ENCODE measurements around the gene DYNLT2B. TPM values are rescaled to one million over a fixed set of nuclear protein-coding genes. Genes with fewer than 3 reads are reported as not detected.

The DYNLT2B gene
- total RNA-seq, 1 donor from 2014 or later: 2.9 TPM

- no peak for TF ChIP-seq CTCF (IDR thresholded peaks at IDR 0.05)
- TF ChIP-seq POLR2A (IDR thresholded peaks at IDR 0.05): no peak
- no peak for TF ChIP-seq POLR2AphosphoS5 (IDR thresholded peaks at IDR 0.05; ENCODE audit: insufficient read depth in 1 of 2, low read depth in 1 of 2)
- Histone ChIP-seq H3K4me1 (no peaks in the 10 kb centered on the region), H3K36me3 (no peaks in the 10 kb centered on the region), H3K9me3 (no peaks in the 10 kb centered on the region), H3K27ac (no peak overlapping the region), H3K27me3 (no peaks in the 10 kb centered on the region), H3K4me3 (no peak overlapping the region)
- intact Hi-C loops (cut with DNase I): no loop called here
- DNase-seq (ENCODE audit: extremely low spot score in 2 of 2): no peak
Observed at GRCh38 chr3:196336319-196337145, 18.5 kb upstream of the DYNLT2B start.

GRCh38 chr3:196335503-196335948 lies 17.5 kb upstream of the DYNLT2B start:
- H3K27me3 ChIP-seq: no peaks in the 10 kb centered on the region
- H3K4me3 ChIP-seq: no peak overlapping the region
- TF ChIP-seq CTCF (IDR thresholded peaks at IDR 0.05): no peak
- no peak for TF ChIP-seq POLR2A (IDR thresholded peaks at IDR 0.05)
- no peak for TF ChIP-seq POLR2AphosphoS5 (IDR thresholded peaks at IDR 0.05; ENCODE audit: insufficient read depth in 1 of 2, low read depth in 1 of 2)
- DNase-seq (ENCODE audit: extremely low spot score in 2 of 2): no peak
- H3K4me1 ChIP-seq: no peaks in the 10 kb centered on the region
- no peak overlapping the region for H3K27ac ChIP-seq
- H3K9me3 ChIP-seq: no peaks in the 10 kb centered on the region
- intact Hi-C loops (cut with DNase I): no loop called here
- H3K36me3 ChIP-seq: no peaks in the 10 kb centered on the region

DNA sequence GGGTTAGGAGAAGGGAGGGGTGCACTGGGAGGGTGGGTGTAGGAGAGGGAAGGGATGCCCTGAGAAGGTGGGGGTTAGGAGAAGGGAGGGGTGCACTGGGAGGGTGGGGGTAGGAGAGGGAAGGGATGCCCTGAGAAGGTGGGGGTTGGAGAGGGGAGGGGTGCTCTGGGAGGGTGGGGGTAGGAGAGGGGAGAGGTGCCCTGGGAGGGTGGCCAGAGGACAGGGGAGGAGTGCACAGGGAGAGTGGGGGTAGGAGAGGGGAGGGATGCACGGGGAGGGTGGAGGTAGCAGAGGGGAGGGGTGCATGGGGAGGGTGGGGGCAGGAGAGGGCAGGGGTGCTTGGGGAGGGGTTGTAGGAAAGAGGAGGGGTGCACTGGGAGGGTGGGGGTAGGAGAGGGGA lies 16.9 kb upstream of the DYNLT2B start:
- Histone ChIP-seq H3K4me3 (no peak overlapping the region), H3K9me3 (no peaks in the 10 kb centered on the region), H3K4me1 (no peaks in the 10 kb centered on the region), H3K27me3 (no peaks in the 10 kb centered on the region), H3K27ac (no peak overlapping the region), H3K36me3 (no peaks in the 10 kb centered on the region)
- intact Hi-C loops (cut with DNase I): no loop called here
- TF ChIP-seq POLR2AphosphoS5 (IDR thresholded peaks at IDR 0.05; ENCODE audit: insufficient read depth in 1 of 2, low read depth in 1 of 2) (no peak), CTCF (IDR thresholded peaks at IDR 0.05) (no peak), POLR2A (IDR thresholded peaks at IDR 0.05) (no peak)
- no peak for DNase-seq (ENCODE audit: extremely low spot score in 2 of 2)

DNA sequence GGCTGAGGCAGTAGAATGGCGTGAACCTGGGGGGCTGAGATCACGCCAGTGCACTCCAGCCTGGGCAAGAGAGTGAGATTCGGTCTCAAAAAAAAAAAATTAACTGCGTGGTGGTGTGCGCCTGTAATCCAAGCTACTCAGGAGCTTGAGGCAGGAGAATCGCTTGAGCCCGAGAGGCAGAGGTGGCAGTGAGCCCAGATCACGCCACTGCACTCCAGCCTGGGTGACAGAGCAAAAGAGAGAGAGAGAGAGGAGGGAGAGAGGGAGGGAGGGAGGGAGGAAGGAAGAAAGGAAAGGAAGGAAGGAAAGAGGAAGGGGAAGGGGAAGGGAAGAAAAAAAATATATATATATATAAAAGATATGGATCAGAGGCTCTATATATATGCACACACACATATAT lies 14.1 kb upstream of the DYNLT2B start:
- no peak overlapping the region for H3K27ac ChIP-seq
- no peak overlapping the region for H3K4me3 ChIP-seq
- no peaks in the 10 kb centered on the region for H3K4me1 ChIP-seq
- no peaks in the 10 kb centered on the region for H3K36me3 ChIP-seq
- DNase-seq (ENCODE audit: extremely low spot score in 2 of 2): no peak
- no peaks in the 10 kb centered on the region for H3K27me3 ChIP-seq
- intact Hi-C loops (cut with DNase I): no loop called here
- TF ChIP-seq CTCF (IDR thresholded peaks at IDR 0.05) (no peak), POLR2A (IDR thresholded peaks at IDR 0.05) (no peak), POLR2AphosphoS5 (IDR thresholded peaks at IDR 0.05; ENCODE audit: insufficient read depth in 1 of 2, low read depth in 1 of 2) (no peak)
- no peaks in the 10 kb centered on the region for H3K9me3 ChIP-seq

DNA sequence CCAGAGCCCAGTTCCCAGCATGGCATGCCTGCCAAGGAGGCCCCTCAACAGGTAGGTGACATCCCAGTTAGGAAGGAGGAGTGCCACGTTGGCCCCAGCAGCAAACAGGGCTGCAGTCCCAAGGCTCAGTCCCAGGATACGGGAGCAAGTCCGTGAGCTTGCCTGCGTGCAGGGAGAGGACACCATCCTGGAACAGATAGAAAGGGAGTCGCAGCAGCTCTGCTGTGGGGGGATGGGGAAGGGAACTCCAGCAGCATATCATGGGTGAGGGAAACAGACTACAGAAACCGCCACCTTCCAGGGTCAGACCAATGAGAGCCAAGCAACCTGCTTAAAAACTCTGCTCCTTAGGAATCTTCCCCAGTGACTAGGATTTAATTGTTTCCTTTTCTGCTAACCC lies 9.4 kb upstream of the DYNLT2B start:
- no peak for DNase-seq (ENCODE audit: extremely low spot score in 2 of 2)
- H3K27ac ChIP-seq: no peak overlapping the region
- no peaks in the 10 kb centered on the region for H3K9me3 ChIP-seq
- no peaks in the 10 kb centered on the region for H3K36me3 ChIP-seq
- no peaks in the 10 kb centered on the region for H3K27me3 ChIP-seq
- no peak overlapping the region for H3K4me3 ChIP-seq
- no peaks in the 10 kb centered on the region for H3K4me1 ChIP-seq
- intact Hi-C loops (cut with DNase I): no loop called here
- TF ChIP-seq POLR2AphosphoS5 (IDR thresholded peaks at IDR 0.05; ENCODE audit: insufficient read depth in 1 of 2, low read depth in 1 of 2) (no peak), POLR2A (IDR thresholded peaks at IDR 0.05) (no peak), CTCF (IDR thresholded peaks at IDR 0.05) (no peak)

Measured in vagina (tissue), 2 donors.